GM23338 (cell line): ENCODE results near the gene SV2C.

ENCODE experiments used
- CTCF ChIP-seq, 2 experiments: fragments of 200-600 bp in 1 of 2; sonication (generic) in 1 of 2; conservative IDR thresholded peaks; 2 replicates each; pipeline versions ENCODE4 v1.5.1 to v1.6.1; 2016 to 2017; ENCODE audit warnings: antibody characterized with exemption in 2 of 2, low read depth in 2 of 2, mild to moderate bottlenecking in 2 of 2, moderate library complexity in 1 of 2
- ETS1 ChIP-seq: IDR thresholded peaks from 2 replicates; pipeline ENCODE4 v1.6.1; 2016; ENCODE audit warnings: antibody characterized with exemption
- EZH2 ChIP-seq: fragments of 200-600 bp; sonication (generic); IDR thresholded peaks from one replicate; pipeline ENCODE4 v1.8.0; 2017; ENCODE audit warnings: antibody characterized with exemption, mild to moderate bottlenecking, low read depth; ENCODE audit not compliant: unreplicated experiment
- EZH2phosphoT487 ChIP-seq: fragments of 200-600 bp; sonication (generic); IDR thresholded peaks from one replicate; pipeline ENCODE4 v1.8.1; 2018; ENCODE audit warnings: antibody characterized with exemption; ENCODE audit not compliant: unreplicated experiment
- JUNB ChIP-seq: IDR thresholded peaks from one replicate; pipeline ENCODE4 v1.6.1; 2016; ENCODE audit warnings: antibody characterized with exemption; ENCODE audit not compliant: unreplicated experiment
- POLR2AphosphoS5 ChIP-seq: IDR thresholded peaks from 2 replicates; pipeline ENCODE4 v1.6.1; 2016; ENCODE audit warnings: antibody characterized with exemption, low read depth
- ZNF331 ChIP-seq: fragments of 250-450 bp; sonication (Bioruptor Pico); IDR thresholded peaks from 2 replicates; pipeline ENCODE4 v1.5.0; 2020; ENCODE audit warnings: low read depth, mild to moderate bottlenecking, moderate library complexity

- TF ChIP-seq POLR2AphosphoS5 (no peak), CTCF (conservative IDR thresholded peaks at IDR 0.05; ENCODE audit: low read depth in 2 of 2) (no peak), JUNB (no peak), ETS1 (no peak), ZNF331 (CRISPR knock-in tag) (no peak), EZH2 (no peak), EZH2phosphoT487 (no peak)
Observed at GRCh38 chr5:76134003-76134402, 50.8 kb downstream of the SV2C start.
